Osteoblast (primary cell): Measurements from ENCODE around the gene SNX21. TPM values are rescaled to one million over a fixed set of nuclear protein-coding genes. Genes with fewer than 3 reads are reported as not detected.

Source experiments
- DNase-seq: peaks from one replicate; pipeline ENCODE4 v3.0.0; 2011; ENCODE audit warnings: low spot score, mixed read lengths; ENCODE audit not compliant: insufficient read length; ENCODE audit errors: missing footprints
- H2AFZ ChIP-seq: 2 replicates; pipeline ENCODE4 v1.6.0; 2011; ENCODE audit warnings: mild to moderate bottlenecking, low read length
- H3K27ac ChIP-seq: 2 replicates; pipeline ENCODE4 v1.5.1; 2011; ENCODE audit warnings: mild to moderate bottlenecking, low read depth, low read length, moderate library complexity
- H3K27me3 ChIP-seq: 2 replicates; pipeline ENCODE4 v1.6.0; 2012; ENCODE audit warnings: mild to moderate bottlenecking, control low read depth, inconsistent platforms, low read length, moderate library complexity; ENCODE audit not compliant: insufficient read depth
- H3K36me3 ChIP-seq: 2 replicates; pipeline ENCODE4 v1.5.1; 2011; ENCODE audit warnings: mild to moderate bottlenecking, low read length, control low read depth, moderate library complexity; ENCODE audit not compliant: insufficient read depth
- H3K4me1 ChIP-seq: 2 replicates; pipeline ENCODE4 v1.5.1; 2011; ENCODE audit warnings: mild to moderate bottlenecking, low read length, control low read depth, moderate library complexity; ENCODE audit not compliant: insufficient read depth
- H3K4me2 ChIP-seq: 2 replicates; pipeline ENCODE4 v1.6.0; 2011; ENCODE audit warnings: mild to moderate bottlenecking, low read length; ENCODE audit not compliant: insufficient read depth
- H3K4me3 ChIP-seq: fragments of 200-600 bp; sonication (generic); 3 replicates; pipeline ENCODE4 v1.5.1; 2012; ENCODE audit warnings: mild to moderate bottlenecking, low read length, inconsistent platforms; ENCODE audit not compliant: insufficient read depth
- H3K79me2 ChIP-seq: 2 replicates; pipeline ENCODE4 v1.6.0; 2012; ENCODE audit warnings: mild to moderate bottlenecking, low read length, control low read depth, inconsistent platforms; ENCODE audit not compliant: insufficient read depth
- H3K9me3 ChIP-seq: 2 replicates; pipeline ENCODE4 v1.5.1; 2011; ENCODE audit warnings: low read depth, low read length, control low read depth
- H4K20me1 ChIP-seq: 2 replicates; pipeline ENCODE4 v1.6.0; 2012; ENCODE audit warnings: mild to moderate bottlenecking, low read length, control low read depth; ENCODE audit not compliant: insufficient read depth
- total RNA-seq: library from RNA; depleted of rRNA; stranded (reverse); fragments of >200 nt; gene quantifications from 2 replicates; pipeline ENCODE4 v1.2.3, GENCODE V29; 2012
- TF ChIP-seq, protein P1 (sequence below): IDR thresholded peaks from 2 replicates; pipeline ENCODE4 v1.5.1; 2011; ENCODE audit warnings: mild to moderate bottlenecking, low read depth, low read length, moderate library complexity; ENCODE audit errors: extremely low read depth

The SNX21 gene
- total RNA-seq, 1 donor: 101 TPM

DNA sequence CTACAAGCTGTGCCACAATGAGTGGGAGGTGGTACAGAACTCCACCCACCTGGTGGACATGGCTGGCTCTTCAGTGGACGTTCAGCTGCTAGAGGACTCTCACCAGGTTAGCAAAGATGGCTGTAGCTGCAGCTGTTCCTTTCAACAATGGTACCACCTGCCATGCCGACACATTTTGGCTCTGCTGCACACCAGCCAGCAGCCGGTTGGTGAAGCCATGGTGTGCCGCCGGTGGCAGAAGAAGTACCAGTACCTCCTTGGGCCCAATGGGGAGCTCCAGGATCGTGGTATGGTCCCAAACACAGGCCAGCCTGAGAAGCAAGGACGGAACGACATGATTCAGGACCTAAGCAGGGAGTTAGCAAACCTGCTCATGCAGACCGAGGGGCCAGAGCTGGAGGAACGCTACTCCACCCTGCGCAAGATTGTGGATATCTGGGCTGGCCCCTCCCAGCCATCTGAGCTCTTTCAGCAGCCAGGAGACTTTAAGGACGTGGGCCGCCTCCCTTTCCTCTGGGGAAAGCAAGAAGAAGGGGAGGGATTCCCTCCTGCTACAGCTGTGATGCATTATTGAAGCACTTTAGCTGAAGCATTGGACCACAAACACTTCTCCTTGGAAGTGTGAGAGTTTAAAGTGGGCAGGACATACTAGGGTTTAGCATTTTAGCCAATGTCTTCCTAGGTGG lies 44.6 kb downstream of the SNX21 start:
- H3K36me3 ChIP-seq: peaks cover 19% of the 10 kb centered on the region
- TF ChIP-seq, protein P1, sequence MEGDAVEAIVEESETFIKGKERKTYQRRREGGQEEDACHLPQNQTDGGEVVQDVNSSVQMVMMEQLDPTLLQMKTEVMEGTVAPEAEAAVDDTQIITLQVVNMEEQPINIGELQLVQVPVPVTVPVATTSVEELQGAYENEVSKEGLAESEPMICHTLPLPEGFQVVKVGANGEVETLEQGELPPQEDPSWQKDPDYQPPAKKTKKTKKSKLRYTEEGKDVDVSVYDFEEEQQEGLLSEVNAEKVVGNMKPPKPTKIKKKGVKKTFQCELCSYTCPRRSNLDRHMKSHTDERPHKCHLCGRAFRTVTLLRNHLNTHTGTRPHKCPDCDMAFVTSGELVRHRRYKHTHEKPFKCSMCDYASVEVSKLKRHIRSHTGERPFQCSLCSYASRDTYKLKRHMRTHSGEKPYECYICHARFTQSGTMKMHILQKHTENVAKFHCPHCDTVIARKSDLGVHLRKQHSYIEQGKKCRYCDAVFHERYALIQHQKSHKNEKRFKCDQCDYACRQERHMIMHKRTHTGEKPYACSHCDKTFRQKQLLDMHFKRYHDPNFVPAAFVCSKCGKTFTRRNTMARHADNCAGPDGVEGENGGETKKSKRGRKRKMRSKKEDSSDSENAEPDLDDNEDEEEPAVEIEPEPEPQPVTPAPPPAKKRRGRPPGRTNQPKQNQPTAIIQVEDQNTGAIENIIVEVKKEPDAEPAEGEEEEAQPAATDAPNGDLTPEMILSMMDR: no peak
- no peak overlapping the region for H3K4me2 ChIP-seq
- H3K4me3 ChIP-seq: no peak overlapping the region
- no peak overlapping the region for H3K27ac ChIP-seq
- no peak overlapping the region for H2AFZ ChIP-seq
- no peaks in the 10 kb centered on the region for H3K9me3 ChIP-seq
- H3K27me3 ChIP-seq: no peaks in the 10 kb centered on the region
- DNase-seq: peak; percentile 54
- peaks cover 5% of the 10 kb centered on the region for H3K4me1 ChIP-seq
- no peaks in the 10 kb centered on the region for H4K20me1 ChIP-seq
- H3K79me2 ChIP-seq: peaks cover 17% of the 10 kb centered on the region

- H3K79me2 ChIP-seq: peaks cover 25% of the 10 kb centered on the region
- peaks cover 19% of the 10 kb centered on the region for H3K4me1 ChIP-seq
- peak; percentile 99 for DNase-seq
- peaks cover 6% of the 10 kb centered on the region for H4K20me1 ChIP-seq
- no peaks in the 10 kb centered on the region for H3K27me3 ChIP-seq
- peak within 1 kb of the TSS; percentile 81 for H3K4me3 ChIP-seq
- peak within 1 kb of the TSS; percentile 76 for H3K27ac ChIP-seq
- H3K9me3 ChIP-seq: no peaks in the 10 kb centered on the region
- H2AFZ ChIP-seq: peak within 1 kb of the TSS; percentile 45
- TF ChIP-seq, protein P1: no peak
- peaks cover 29% of the 10 kb centered on the region for H3K36me3 ChIP-seq
- peak within 1 kb of the TSS; percentile 95 for H3K4me2 ChIP-seq
Measured at GRCh38 chr20:45880988-45881788, 47.6 kb downstream of the SNX21 start, which contains the start of gene ZSWIM1. ZSWIM1 (plus strand) TSS chr20:45881227; CDS start chr20:45882593, 1,366 bp downstream.

DNA sequence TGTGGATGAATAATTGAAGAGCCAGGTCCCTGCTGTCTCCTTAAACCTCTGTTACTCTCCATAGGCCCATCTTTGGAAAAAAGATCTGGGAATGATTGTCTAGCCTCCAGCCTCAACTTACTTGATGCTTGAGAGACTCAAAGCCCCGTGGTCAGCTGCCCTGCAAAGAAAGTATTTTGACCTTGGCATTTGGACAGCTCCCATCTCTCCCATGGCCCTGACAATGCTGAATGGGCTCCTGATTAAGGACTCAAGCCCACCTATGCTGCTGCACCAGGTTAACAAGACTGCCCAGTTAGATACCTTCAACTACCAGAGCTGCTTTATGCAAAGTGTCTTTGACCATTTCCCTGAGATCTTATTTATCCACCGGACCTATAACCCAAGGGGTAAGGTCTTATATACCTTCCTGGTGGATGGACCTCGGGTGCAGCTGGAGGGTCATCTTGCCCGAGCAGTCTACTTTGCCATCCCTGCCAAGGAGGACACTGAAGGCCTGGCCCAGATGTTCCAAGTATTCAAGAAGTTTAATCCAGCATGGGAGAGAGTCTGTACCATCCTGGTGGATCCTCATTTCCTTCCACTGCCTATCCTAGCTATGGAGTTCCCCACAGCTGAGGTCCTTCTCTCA lies 49.0 kb downstream of the SNX21 start:
- DNase-seq: no peak
- TF ChIP-seq, protein P1: no peak
- Histone ChIP-seq H2AFZ (no peak overlapping the region), H3K27me3 (no peaks in the 10 kb centered on the region), H3K4me1 (peaks cover 19% of the 10 kb centered on the region), H3K36me3 (peaks cover 27% of the 10 kb centered on the region), H3K79me2 (peaks cover 25% of the 10 kb centered on the region), H4K20me1 (peaks cover 6% of the 10 kb centered on the region), H3K9me3 (no peaks in the 10 kb centered on the region), H3K4me3 (no peak overlapping the region), H3K27ac (no peak overlapping the region), H3K4me2 (no peak overlapping the region)
